ENCODE measurements around the gene QKI.
"Not testable (repeated sequence)": the region's sequence is repeated elsewhere in the genome, so short reads cannot be mapped to it uniquely, and the experiment has no call there.

The QKI gene

DNA sequence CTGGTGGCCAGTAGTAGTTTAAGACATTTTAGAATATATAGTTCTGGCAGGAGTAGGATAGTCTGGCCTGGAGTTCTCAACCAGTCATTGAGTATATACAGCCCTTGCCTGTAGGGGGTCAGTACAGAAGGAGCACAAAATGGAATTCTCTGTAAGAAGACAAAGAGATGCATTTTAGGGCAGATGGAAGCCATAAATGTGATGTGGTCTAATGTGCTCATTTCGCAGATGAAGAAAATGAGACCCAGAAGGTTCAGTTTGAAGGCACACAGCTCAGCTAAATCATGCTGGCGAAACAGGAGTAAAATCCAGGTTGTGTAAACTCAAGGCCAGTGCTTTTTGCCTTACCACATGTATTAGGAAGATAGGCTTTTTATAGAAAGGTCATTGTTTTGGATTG lies 29.6 kb downstream of the QKI start:
- DNase-seq = no peak

DNA sequence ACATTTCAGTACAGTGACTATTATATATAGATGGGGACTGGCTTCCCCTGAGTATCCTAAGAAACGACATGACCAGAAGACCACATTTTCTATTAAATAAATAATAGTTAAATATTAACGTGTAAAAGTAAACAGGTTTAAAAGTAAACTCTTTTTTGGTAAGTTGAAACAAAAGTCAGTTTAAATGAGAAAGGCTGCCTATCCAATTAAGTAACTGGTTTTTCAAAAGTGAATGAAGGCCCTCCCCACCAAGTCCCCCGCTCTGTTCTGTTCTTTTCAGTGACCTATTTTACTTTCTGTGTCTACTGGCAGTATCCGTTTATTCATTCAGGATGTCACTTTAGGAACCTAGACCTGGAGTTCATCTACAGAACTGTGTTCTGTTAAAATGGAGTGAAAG lies 32.0 kb downstream of the QKI start:
- no peak for DNase-seq

DNA sequence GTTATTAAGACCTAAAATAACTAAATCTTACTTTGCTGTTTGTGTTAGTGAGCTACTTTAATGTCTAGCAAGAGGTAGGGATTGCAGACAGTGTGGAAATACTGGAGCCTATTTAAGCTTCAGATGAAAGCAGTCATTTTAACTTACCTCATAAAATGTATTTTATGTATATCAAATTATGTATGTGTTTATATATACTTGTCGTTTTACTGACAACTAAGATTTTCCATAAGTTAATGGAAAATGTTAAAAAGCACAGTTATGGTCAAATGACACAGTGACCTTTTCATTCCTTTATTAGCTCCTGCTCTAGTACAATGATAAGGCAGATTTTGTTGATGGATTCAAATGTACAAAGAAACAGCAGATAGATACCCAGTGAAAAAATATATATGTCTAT lies 34.6 kb downstream of the QKI start:
- DNase-seq = no peak

DNA sequence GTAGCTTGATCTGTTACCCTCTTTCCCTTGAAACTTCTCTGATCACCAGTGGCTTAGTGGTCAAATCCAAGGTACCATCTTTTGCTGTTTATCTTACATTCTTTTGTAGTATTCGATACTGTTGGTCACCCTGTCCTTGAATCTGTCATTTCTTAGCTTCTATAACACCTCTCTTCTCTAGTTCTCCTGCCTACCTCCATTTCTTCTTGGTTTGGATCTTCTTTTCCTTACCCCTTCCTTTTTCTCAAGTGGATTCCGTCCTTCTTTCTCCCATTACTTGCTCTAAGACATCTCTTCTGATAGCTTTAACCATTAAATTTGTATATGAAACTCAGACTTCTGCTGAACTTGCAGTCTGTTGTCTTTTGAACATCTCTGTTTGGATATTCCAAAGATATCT lies 39.9 kb downstream of the QKI start:
- no peak for DNase-seq

DNA sequence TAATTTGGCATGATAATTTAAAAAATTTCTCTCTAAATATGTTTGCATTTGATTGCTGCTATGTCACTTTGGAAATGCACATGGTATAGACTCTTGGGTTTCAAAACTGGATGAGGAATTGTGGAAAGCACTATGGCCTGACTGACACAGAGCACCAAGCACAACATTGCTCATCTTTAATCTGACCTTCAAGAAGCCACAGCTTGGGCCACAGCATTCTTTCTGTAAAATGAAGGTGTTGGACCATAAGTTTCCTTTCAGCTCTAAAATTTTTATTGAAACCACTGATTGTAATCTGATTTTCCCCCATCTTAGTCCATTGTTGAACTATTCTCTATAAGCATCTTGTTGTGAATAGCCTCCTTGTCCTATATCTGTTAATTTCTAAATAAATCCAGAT lies 41.0 kb downstream of the QKI start:
- no peak for DNase-seq

DNA sequence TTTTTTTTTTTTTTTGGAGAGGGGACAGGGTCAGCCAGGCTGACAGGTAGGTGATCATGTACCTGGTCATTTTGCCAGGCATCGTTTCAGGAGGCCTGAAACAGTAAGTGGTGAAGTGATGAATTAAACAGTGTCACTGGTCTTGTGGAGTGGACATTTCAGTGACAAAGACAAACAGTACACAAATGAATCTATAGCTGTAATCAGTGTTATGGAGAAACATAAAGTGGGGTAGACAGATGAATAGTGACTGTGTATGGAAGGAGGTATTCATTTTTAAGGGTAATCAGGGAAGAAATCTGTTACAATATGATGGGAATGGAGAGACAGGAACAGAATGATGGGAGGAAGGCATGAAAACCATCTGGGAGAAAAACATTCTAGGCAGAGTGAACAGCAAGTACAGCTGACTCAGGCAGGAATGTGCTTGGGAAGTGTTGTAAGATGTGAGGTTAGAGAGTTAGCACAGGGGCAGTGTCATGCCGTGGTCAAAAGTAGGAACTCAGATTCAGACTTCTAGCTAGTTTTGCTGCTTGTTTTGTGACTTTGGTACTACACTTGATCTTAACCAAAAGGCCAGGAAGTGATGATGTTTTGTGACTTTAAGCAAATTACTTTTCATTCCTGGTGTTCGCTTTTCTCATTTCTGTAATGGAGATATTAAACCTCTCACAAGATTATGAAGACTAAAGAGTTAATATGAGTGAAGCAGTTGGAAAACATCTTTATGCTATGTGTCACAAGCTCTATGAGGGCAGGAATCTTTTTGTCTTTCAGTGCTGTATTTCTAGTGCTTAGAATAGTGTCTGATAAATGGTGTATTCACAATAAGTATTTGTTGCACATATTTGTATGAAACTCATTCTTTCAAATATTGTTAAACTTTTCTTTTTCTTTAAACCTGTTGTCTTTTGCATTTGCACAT lies 43.4 kb downstream of the QKI start:
- DNase-seq = no peak

DNA sequence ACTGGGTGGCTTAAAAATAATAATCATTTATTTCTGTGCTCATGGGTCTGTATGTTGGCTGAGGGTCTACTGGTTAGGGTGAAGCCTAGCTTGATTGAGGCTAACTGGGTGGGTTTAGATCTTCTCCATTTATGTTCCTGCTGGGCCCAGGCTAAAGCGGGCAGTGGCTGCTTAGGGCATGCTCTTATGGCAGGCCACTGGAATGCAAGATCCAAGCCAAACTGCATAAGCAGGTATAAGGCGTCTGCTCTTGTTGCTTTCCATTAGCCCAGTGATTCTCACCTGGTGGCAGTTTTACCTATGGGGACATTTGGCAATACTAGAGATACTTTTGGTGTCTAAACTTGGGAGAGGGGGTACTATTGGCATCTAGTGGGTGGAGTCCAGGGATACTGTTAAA lies 44.5 kb downstream of the QKI start:
- no peak for DNase-seq

DNA sequence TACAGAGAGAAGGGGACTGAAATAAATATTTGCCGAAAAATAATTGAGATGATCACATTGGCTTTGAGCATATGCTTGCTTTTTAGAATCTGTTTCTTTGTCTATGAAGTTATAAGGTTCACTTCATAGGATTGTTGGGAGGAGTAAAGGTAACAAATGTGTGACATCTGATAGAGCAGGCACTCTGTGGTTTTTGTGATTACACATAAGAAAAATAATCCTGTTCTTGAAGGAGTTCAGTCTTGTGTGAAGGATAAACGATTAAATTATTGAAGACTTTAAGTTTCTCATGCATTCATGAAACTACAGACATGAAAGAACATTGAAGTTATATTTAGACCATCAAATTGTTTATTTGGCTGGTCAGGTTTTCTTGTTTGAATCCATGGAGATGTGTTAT lies 45.0 kb downstream of the QKI start:
- DNase-seq = no peak

DNA sequence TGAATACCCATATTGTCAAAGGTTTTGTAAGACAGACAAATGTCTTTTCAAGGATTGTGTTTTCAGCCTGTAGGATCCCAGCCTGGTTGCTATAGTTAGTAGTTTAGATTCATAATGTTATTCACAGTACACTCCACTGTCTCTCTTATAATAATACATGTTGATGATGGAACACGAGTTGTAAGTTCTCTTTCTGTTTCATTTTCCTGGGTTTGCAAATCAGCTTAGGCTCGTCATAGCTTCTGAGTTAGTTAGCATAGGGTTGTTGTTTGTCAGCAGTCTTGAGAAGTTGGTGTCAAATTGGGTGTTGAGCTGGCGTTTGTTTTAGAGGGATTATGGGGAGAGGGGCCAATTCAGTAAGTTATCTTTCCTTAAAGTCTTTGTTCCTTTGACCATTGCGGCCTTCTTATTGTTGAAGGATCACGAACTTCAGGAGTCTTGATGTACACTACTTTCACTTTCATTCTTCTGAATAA lies 45.8 kb downstream of the QKI start:
- DNase-seq = no peak

DNA sequence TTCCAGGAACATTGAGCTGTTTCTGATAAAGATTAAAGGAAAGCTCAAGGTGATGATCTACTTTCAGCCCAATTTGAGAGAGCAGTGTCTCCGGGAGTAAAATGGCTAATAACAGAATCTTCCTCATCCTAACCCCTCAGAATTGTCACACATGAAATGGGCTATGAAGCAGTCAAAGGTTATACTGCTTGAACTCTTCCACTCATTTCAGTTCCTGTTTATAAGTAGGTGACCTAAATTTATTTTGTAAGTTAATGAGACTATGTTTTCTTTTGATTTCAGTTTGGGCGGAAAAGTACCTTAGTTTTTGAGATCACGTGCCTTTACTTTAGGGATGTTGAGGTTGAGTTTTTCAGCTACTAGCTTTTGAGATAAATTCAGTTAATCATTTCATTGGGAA lies 47.2 kb downstream of the QKI start:
- no peak for DNase-seq

DNA sequence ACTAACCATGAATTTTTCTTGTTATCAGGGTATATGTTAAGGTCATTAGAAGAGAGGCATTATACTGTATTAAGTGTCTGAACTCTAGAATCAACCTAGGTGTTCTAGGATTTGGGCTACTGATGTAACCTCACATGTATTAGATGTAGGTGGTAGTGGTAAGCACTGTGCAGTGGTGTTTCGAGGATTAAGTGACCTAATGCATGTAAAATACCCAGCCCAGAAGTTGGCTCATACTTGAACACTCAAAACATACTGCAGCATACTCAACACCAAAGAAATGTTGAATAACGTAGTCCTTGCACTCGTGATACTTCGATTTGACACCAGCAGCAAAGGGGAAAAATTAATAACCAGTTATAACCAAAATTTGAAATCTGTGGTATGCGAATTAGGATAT lies 48.7 kb downstream of the QKI start:
- DNase-seq = no peak

DNA sequence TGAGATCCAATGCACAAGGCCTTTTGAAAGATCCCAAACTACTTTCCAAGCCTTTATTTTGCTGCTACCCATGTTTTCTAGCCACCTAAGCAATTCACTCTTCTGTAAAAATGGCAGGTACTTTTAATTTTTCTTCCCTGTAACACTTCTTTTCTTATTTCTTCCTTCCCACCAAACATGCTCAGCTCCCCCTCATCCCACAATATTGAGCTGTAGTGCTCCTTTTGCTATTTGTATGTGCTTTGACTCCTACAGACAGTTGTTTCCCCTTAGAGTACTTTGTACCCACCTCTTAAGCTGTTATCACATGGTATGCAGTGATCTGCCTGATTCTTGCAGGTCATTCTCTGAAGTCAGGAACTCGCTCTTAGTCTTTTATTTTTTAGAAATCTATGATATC lies 49.3 kb downstream of the QKI start:
- DNase-seq = no peak

DNA sequence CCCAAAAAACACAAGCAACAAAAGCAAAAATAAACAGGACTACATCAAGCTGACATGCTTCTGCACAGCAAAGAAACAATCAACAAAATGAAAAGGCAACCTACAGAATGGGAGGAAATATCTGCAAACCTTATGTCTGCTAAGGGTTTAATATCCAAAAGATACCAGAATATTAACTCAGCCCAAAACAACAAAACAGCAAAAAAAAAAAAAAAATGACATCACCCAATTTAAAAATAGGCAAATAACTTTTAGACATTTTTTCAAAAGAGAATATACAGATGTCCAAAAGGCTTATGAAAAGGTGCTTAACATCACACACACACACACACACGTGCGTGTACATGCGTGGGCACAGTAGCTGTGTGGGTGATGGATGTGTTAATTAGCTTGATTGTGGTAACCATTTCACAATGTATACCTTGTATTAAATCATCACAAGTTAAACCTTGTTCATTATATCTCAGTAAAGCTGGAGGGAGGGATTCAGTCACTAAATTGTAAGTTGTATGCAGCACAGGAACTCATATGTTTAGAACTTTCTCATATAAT lies 52.4 kb downstream of the QKI start:
- DNase-seq = no peak

DNA sequence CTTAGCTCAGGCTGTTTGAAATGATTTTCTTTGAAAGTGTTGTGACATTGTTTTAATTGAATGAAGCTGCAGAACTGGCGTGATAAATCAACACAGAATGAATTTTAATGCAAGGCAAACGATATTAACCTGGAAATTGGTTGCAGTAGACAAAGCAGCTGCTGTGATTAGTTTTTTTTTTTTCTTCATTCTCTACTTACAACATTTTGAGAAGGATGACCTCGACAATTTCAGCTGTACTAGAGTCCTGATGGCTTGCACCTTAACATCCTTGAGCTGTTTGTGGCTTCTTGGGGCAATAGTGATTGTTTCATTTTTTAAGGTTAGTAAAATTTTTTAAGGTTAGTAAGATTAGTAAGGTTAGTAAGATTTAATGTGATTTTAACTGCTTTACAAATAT lies 54.2 kb downstream of the QKI start:
- no peak for DNase-seq

DNA sequence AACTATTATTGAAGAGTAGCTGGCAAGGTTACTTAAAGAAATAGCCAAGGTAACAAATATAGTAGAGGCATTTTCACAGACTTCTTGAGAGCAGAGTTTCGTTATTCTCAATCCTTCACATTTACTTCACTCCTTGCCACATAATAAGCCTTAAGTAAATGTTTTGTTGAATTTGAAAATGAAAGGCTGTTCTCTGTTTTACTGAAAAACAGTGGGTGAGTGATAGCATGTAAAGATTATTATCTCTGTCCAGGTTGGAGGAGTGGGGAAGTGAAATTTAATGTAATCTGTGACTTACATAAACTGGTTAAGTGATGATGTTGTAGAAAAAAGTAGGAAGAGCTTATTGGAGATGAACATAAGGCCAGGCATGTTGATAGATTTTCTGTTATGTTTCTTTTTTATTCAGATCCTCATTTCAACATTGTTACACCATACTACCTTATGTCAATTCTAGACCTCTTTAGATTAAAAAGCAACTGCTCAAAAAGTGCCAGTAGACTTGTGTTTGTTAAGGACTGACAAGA lies 55.0 kb downstream of the QKI start:
- no peak for DNase-seq

DNA sequence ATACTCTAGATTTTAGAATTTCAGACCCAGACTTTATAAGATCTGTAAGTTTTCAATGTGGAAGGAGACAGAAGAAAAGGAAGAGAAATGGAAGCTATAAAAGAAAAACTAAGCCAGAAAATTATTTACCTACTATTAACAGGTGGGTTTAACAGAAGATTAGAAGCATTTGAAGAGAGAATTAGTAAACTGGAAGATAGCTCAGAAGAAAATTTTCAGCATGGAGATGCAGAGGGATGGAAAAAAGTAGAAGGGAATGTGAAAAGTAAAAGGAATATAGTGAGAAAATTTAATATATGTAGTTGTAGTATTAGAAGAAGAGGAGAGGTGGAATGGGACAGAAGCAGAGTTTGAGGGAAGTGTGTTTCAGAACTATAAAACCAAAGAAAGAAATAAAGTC lies 56.1 kb downstream of the QKI start:
- no peak for DNase-seq

DNA sequence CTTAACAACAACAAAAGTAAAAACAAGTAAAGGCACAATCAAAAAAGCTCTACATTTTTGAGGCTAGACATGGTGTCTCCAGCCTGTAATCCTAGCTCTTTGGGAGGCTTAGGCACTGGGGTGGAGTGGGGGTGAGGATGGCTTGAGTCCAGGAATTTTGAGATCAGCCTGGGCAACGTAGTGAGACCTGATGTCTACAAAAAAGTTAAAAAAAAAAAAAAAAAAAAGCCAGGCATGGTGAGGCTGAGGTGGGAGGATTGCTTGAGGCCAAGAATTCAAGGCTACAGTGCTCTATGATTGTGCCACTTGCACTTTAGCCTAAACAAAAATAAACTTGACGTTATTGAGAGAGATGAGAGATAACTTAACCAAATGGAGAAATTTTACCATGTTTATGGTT lies 60.1 kb downstream of the QKI start:
- DNase-seq = no peak

DNA sequence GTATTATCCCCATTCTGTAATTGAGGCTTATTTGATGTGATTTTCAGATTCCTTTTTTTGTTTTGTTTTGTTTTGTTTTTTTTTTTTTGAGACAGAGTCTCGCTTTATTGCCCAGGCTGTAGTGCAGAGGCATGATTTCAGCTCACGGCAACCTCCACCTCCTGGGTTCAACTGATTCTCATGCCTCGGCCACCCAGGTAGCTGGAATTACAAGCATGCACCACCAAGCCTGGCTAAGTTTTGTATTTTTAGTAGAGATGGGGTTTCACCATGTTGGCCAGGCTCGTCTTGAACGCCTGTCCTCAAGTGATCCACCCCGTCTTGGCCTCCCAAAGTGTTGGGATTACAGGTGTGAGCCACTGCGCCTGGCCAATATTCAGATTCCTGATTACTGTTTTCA lies 62.4 kb downstream of the QKI start:
- not testable (repeated sequence) for DNase-seq

DNA sequence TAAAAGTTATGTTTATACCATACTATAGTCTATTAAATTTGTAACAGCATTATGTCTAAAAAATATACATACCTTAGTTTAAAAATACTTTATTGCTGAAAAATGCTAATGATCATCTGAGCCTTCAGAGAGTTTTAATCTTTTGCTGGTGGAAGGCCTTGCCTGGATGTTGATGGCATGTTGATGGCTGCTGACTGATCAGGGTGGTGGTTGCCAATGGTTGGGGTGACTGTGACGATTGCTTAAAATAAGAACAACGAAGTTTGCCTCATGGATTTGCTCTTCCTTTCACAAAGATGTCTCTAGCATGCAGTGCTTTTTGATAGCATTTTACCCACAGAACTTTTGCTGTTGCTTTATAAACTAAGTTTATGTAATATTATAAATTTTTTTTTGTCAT lies 68.6 kb downstream of the QKI start:
- DNase-seq = no peak

DNA sequence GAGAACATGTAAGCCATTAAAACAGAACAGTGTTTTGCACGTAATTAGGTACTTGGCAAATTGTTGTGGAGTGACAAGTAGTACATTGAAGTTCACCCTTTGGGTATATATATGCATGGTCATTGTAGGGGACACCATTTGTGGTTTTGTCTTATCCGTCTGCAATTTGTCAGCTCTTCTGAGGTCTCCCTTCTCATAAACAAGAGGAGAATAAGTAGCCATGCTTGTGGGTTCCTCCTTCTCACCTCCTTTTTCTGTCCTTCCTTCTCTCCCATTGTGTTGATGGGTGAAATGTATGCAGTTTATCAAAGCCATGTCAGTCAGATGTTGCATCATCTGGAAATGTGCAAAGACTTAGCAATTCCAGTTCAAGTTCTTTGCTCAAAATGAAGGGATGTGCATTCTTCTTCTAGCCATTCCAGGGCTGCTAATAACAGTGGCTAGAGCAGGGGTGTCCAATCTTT lies 70.9 kb downstream of the QKI start:
- DNase-seq = no peak

DNA sequence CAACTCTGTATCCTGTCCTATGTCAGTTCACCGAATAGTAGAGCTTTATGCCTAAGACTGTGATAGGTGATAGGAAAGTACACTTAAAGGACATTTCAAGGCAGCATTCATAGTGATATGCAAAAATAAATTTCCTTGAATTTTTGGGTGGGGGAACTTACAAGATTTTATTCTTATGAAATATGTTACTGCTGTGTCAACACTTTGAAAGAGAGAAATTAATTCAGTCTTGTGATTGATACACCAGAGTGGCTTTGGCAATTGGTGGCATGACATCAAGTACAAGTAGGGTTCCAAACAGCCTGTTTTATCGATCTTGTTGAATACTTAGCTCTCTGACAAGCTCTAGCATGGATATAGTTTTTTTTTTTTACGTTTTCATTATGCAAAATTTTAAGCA lies 72.3 kb downstream of the QKI start:
- no peak for DNase-seq

DNA sequence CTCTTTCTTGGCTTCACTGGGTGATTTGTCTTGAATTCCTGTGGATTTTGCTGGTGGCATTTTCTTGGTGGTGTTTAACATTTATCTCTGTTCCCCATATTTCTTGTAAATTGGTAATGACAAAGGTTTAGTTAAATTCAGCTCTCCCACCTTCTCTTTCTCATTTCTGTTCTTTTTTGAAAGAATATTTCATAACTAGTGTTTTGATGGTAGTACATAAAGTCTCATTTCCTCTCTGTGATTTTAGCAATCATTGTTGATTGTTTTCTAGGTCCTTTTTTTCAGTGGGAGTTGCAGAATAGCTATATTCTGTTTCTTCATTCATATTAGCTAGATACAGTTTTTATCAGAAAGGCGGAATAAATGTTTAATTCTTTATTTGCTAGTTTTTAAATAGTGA lies 73.1 kb downstream of the QKI start:
- no peak for DNase-seq

DNA sequence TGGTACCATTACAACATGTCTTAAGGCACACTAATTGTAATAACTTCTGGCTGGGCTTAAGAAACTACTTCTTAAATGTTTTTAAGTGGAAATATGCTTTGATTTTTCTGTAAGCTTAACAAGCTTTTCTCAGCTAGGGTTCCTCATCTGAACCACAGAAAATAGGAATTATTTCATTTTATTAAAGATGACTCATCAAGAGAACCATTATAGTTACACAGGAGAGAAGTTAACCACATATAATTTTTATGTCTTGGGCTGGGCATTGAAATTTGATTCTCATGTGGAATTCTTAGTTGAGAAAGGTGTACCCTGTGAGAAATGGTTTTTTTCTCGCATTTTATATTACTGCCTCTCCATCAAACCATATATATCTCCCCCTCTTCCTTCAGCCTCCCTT lies 75.1 kb downstream of the QKI start:
- no peak for DNase-seq

DNA sequence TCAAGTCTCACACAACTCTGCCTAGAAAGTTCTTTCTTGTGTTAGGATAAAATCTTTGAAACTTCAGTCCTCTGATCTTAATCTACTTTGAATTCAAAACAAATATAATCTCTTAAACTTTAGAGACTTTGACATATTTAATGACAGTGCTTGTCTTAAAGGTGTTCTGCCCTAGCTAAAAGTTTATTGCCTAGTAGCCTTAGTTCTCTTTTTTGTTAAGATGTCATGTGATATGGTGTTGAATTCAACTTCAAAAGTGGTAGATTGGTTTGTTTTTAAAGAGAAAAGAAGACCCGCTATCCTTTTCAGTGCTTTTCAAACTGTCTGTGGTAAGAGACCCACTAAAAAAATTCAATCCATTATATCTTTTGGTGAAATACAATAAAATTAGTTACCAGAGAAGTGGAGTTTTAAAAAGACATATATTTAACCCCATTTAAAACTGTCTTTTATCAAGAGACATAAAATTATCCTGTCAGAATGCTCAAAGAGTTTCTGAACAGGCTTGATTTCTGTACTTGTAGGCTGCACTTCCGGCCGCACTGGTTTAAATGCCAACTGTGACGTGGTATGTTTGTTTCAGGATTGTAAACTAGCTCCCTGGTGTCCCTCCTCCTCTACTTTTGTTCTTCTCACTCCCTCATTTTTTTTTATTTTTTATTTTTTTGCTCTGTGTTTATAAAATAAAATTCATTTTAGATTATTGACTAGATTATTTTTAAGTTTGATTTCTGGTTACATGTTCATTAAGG lies 76.5 kb downstream of the QKI start:
- peak; percentile 60 for DNase-seq
